ENCODE measurements around the gene SEMA3F.
A peak's percentile ranks its signal among the peaks of the same experiment; 100 is the strongest.

The SEMA3F gene

GRCh38 chr3:50167069-50167840 is 12.1 kb downstream of the SEMA3F start:
- Histone ChIP-seq H3K27me3 (ENCODE audit: low read depth, low read length) (no peaks in the 10 kb centered on the region), H3K36me3 (ENCODE audit: control insufficient read depth in 1 of 2, insufficient read depth in 2 of 2, low read length in 2 of 2) (no peaks in the 10 kb centered on the region), H3K4me1 (ENCODE audit: control insufficient read depth in 1 of 2, insufficient read depth in 2 of 2, low read length in 2 of 2) (peaks cover 43 to 47% of the 10 kb centered on the region in 2 donors)

GRCh38 chr3:50167841-50168209 is 12.7 kb downstream of the SEMA3F start:
- no peak overlapping the region for H3K27ac ChIP-seq (ENCODE audit: low read length)
- peaks cover 41 to 43% of the 10 kb centered on the region in 2 donors for H3K4me1 ChIP-seq (ENCODE audit: control insufficient read depth in 1 of 2, insufficient read depth in 2 of 2, low read length in 2 of 2)
- no peaks in the 10 kb centered on the region for H3K27me3 ChIP-seq (ENCODE audit: low read depth, low read length)
- no peak overlapping the region for H3K4me3 ChIP-seq (ENCODE audit: low read depth in 1 of 2, low read length in 2 of 2)
- no peaks in the 10 kb centered on the region for H3K36me3 ChIP-seq (ENCODE audit: control insufficient read depth in 1 of 2, insufficient read depth in 2 of 2, low read length in 2 of 2)
- no peaks in the 10 kb centered on the region for H3K9me3 ChIP-seq (ENCODE audit: control insufficient read depth in 1 of 2, low read length in 2 of 2)

More at GRCh38 chr3:50167069-50167840, 12.1 kb downstream of the SEMA3F start:
- no peaks in the 10 kb centered on the region for H3K9me3 ChIP-seq (ENCODE audit: control insufficient read depth in 1 of 2, low read length in 2 of 2)
- H3K27ac ChIP-seq (ENCODE audit: low read length) = peak overlapping the region; percentile 65
- H3K4me3 ChIP-seq (ENCODE audit: low read depth in 1 of 2, low read length in 2 of 2) = no peak overlapping the region

- H3K9me3 ChIP-seq (ENCODE audit: control insufficient read depth in 1 of 2, low read length in 2 of 2) = no peaks in the 10 kb centered on the region
- H3K36me3 ChIP-seq (ENCODE audit: control insufficient read depth in 1 of 2, insufficient read depth in 2 of 2, low read length in 2 of 2) = no peaks in the 10 kb centered on the region
- no peak overlapping the region for H3K4me3 ChIP-seq (ENCODE audit: low read depth in 1 of 2, low read length in 2 of 2)
- H3K27me3 ChIP-seq (ENCODE audit: low read depth, low read length) = no peaks in the 10 kb centered on the region
- peaks cover 35 to 41% of the 10 kb centered on the region in 2 donors for H3K4me1 ChIP-seq (ENCODE audit: control insufficient read depth in 1 of 2, insufficient read depth in 2 of 2, low read length in 2 of 2)
- no peak overlapping the region for H3K27ac ChIP-seq (ENCODE audit: low read length)
Observed at GRCh38 chr3:50168388-50168787, 13.3 kb downstream of the SEMA3F start.

GRCh38 chr3:50168791-50169190 is 13.7 kb downstream of the SEMA3F start:
- Histone ChIP-seq H3K4me1 (ENCODE audit: control insufficient read depth in 1 of 2, insufficient read depth in 2 of 2, low read length in 2 of 2) (peaks cover 33 to 36% of the 10 kb centered on the region in 2 donors), H3K36me3 (ENCODE audit: control insufficient read depth in 1 of 2, insufficient read depth in 2 of 2, low read length in 2 of 2) (no peaks in the 10 kb centered on the region), H3K27ac (ENCODE audit: low read length) (no peak overlapping the region), H3K27me3 (ENCODE audit: low read depth, low read length) (no peaks in the 10 kb centered on the region), H3K9me3 (ENCODE audit: control insufficient read depth in 1 of 2, low read length in 2 of 2) (no peaks in the 10 kb centered on the region), H3K4me3 (ENCODE audit: low read depth in 1 of 2, low read length in 2 of 2) (no peak overlapping the region)

- Histone ChIP-seq H3K27ac (ENCODE audit: low read length) (no peak overlapping the region), H3K27me3 (ENCODE audit: low read depth, low read length) (no peaks in the 10 kb centered on the region), H3K4me1 (ENCODE audit: control insufficient read depth in 1 of 2, insufficient read depth in 2 of 2, low read length in 2 of 2) (peaks cover 28 to 31% of the 10 kb centered on the region in 2 donors), H3K36me3 (ENCODE audit: control insufficient read depth in 1 of 2, insufficient read depth in 2 of 2, low read length in 2 of 2) (no peaks in the 10 kb centered on the region), H3K4me3 (ENCODE audit: low read depth in 1 of 2, low read length in 2 of 2) (no peak overlapping the region), H3K9me3 (ENCODE audit: control insufficient read depth in 1 of 2, low read length in 2 of 2) (no peaks in the 10 kb centered on the region)
Observed at GRCh38 chr3:50169232-50169832, 14.2 kb downstream of the SEMA3F start.

- no peaks in the 10 kb centered on the region for H3K36me3 ChIP-seq (ENCODE audit: control insufficient read depth in 1 of 2, insufficient read depth in 2 of 2, low read length in 2 of 2)
- peaks cover 23 to 26% of the 10 kb centered on the region in 2 donors for H3K4me1 ChIP-seq (ENCODE audit: control insufficient read depth in 1 of 2, insufficient read depth in 2 of 2, low read length in 2 of 2)
- no peaks in the 10 kb centered on the region for H3K27me3 ChIP-seq (ENCODE audit: low read depth, low read length)
- H3K4me3 ChIP-seq (ENCODE audit: low read depth in 1 of 2, low read length in 2 of 2) = no peak overlapping the region
- H3K27ac ChIP-seq (ENCODE audit: low read length) = peak overlapping the region; percentile 26
- no peaks in the 10 kb centered on the region for H3K9me3 ChIP-seq (ENCODE audit: control insufficient read depth in 1 of 2, low read length in 2 of 2)
Observed at GRCh38 chr3:50169858-50170257, 14.7 kb downstream of the SEMA3F start.

GRCh38 chr3:50170689-50171088 is 15.6 kb downstream of the SEMA3F start:
- no peaks in the 10 kb centered on the region for H3K36me3 ChIP-seq (ENCODE audit: control insufficient read depth in 1 of 2, insufficient read depth in 2 of 2, low read length in 2 of 2)
- H3K4me3 ChIP-seq (ENCODE audit: low read depth in 1 of 2, low read length in 2 of 2) = no peak overlapping the region
- H3K27ac ChIP-seq (ENCODE audit: low read length) = peak overlapping the region; percentile 26
- no peaks in the 10 kb centered on the region for H3K27me3 ChIP-seq (ENCODE audit: low read depth, low read length)
- peaks cover 14 to 18% of the 10 kb centered on the region in 2 donors for H3K4me1 ChIP-seq (ENCODE audit: control insufficient read depth in 1 of 2, insufficient read depth in 2 of 2, low read length in 2 of 2)
- H3K9me3 ChIP-seq (ENCODE audit: control insufficient read depth in 1 of 2, low read length in 2 of 2) = no peaks in the 10 kb centered on the region

GRCh38 chr3:50171540-50172301 is 16.6 kb downstream of the SEMA3F start:
- Histone ChIP-seq H3K36me3 (ENCODE audit: control insufficient read depth in 1 of 2, insufficient read depth in 2 of 2, low read length in 2 of 2) (no peaks in the 10 kb centered on the region), H3K27ac (ENCODE audit: low read length) (no peak overlapping the region), H3K4me1 (ENCODE audit: control insufficient read depth in 1 of 2, insufficient read depth in 2 of 2, low read length in 2 of 2) (peaks cover 4 to 7% of the 10 kb centered on the region in 2 donors), H3K4me3 (ENCODE audit: low read depth in 1 of 2, low read length in 2 of 2) (no peak overlapping the region), H3K9me3 (ENCODE audit: control insufficient read depth in 1 of 2, low read length in 2 of 2) (no peaks in the 10 kb centered on the region), H3K27me3 (ENCODE audit: low read depth, low read length) (no peaks in the 10 kb centered on the region)

- H3K36me3 ChIP-seq (ENCODE audit: control insufficient read depth in 1 of 2, insufficient read depth in 2 of 2, low read length in 2 of 2) = no peaks in the 10 kb centered on the region
- H3K4me1 ChIP-seq (ENCODE audit: control insufficient read depth in 1 of 2, insufficient read depth in 2 of 2, low read length in 2 of 2) = peaks cover 0 to 2% of the 10 kb centered on the region in 2 donors
- H3K27ac ChIP-seq (ENCODE audit: low read length) = no peak overlapping the region
- no peaks in the 10 kb centered on the region for H3K27me3 ChIP-seq (ENCODE audit: low read depth, low read length)
- no peak overlapping the region for H3K4me3 ChIP-seq (ENCODE audit: low read depth in 1 of 2, low read length in 2 of 2)
- H3K9me3 ChIP-seq (ENCODE audit: control insufficient read depth in 1 of 2, low read length in 2 of 2) = no peaks in the 10 kb centered on the region
Observed at GRCh38 chr3:50172626-50173220, 17.6 kb downstream of the SEMA3F start.

- Histone ChIP-seq H3K36me3 (ENCODE audit: control insufficient read depth in 1 of 2, insufficient read depth in 2 of 2, low read length in 2 of 2) (no peaks in the 10 kb centered on the region), H3K4me1 (ENCODE audit: control insufficient read depth in 1 of 2, insufficient read depth in 2 of 2, low read length in 2 of 2) (no peaks in the 10 kb centered on the region), H3K27me3 (ENCODE audit: low read depth, low read length) (no peaks in the 10 kb centered on the region), H3K9me3 (ENCODE audit: control insufficient read depth in 1 of 2, low read length in 2 of 2) (no peaks in the 10 kb centered on the region), H3K4me3 (ENCODE audit: low read depth in 1 of 2, low read length in 2 of 2) (no peak overlapping the region), H3K27ac (ENCODE audit: low read length) (no peak overlapping the region)
Observed at GRCh38 chr3:50173685-50174516, 18.8 kb downstream of the SEMA3F start.

All from muscle layer of duodenum (tissue), 2 donors.